Measurements from ENCODE around the gene CNFN. TPM values are rescaled to one million over a fixed set of nuclear protein-coding genes. Genes with fewer than 3 reads are reported as not detected.

CNFN gene
- total and polyA plus RNA-seq, 10 of the 15 experiments (the other 5 are each of a cell fraction or from before 2014, with no cell fraction given) = 0.60 TPM; not detected in 9

GRCh38 chr19:42412661-42413076 is 22.6 kb upstream of the CNFN start:
- FAIRE-seq (no peak), DNase-seq (ENCODE audit: low read depth, low spot score) (no peak), ATAC-seq (no peak)
- RAD21 ChIA-PET (ENCODE audit: unreplicated experiment) = no interaction called here
- no peak overlapping the region for H3K27ac ChIP-seq (ENCODE audit: control insufficient read depth, insufficient read depth)
- H3K9ac ChIP-seq (ENCODE audit: control insufficient read depth, insufficient read depth, low read length) = no peak overlapping the region
- no peak overlapping the region for H3K4me2 ChIP-seq (ENCODE audit: control insufficient read depth, insufficient read depth)
- in situ Hi-C loops (cut with MboI) = no loop called here
- H3K4me3 ChIP-seq = no peak overlapping the region
- peaks cover 0 to 3% of the 10 kb centered on the region in 2 experiments; a peak in 1 of 4 replicates for H3K36me3 ChIP-seq (ENCODE audit: control insufficient read depth in 2 of 2, insufficient read depth in 2 of 2, low read length in 1 of 2)
- CTCF ChIA-PET = interaction anchor here (0.9 to 1.2 kb wide), 2 partner anchors 16 to 22 kb away, joined by 3 read pairs; no protein-coding TSS in a partner anchor
- WGBS (ENCODE audit: insufficient coverage, insufficient replicate concordance, low lambda C conversion rate, missing lambda C conversion rate) = 55% methylated on average over 4 of the region's 4 CpGs
- no TSS peak for BruUV-seq (replicated peaks)
- no peaks in the 10 kb centered on the region for H3K27me3 ChIP-seq (replicated peaks in 1 of 2; ENCODE audit: control insufficient read depth in 2 of 2, insufficient read depth in 2 of 2, low read length in 1 of 2)
- no peaks in the 10 kb centered on the region for H4K20me1 ChIP-seq (ENCODE audit: control insufficient read depth, insufficient read depth)
- POLR2A ChIA-PET = interaction anchor here (0.6 kb wide), 1 partner anchor 57 kb away, joined by 3 read pairs; no protein-coding TSS in a partner anchor
- TF ChIP-seq, protein P1, sequence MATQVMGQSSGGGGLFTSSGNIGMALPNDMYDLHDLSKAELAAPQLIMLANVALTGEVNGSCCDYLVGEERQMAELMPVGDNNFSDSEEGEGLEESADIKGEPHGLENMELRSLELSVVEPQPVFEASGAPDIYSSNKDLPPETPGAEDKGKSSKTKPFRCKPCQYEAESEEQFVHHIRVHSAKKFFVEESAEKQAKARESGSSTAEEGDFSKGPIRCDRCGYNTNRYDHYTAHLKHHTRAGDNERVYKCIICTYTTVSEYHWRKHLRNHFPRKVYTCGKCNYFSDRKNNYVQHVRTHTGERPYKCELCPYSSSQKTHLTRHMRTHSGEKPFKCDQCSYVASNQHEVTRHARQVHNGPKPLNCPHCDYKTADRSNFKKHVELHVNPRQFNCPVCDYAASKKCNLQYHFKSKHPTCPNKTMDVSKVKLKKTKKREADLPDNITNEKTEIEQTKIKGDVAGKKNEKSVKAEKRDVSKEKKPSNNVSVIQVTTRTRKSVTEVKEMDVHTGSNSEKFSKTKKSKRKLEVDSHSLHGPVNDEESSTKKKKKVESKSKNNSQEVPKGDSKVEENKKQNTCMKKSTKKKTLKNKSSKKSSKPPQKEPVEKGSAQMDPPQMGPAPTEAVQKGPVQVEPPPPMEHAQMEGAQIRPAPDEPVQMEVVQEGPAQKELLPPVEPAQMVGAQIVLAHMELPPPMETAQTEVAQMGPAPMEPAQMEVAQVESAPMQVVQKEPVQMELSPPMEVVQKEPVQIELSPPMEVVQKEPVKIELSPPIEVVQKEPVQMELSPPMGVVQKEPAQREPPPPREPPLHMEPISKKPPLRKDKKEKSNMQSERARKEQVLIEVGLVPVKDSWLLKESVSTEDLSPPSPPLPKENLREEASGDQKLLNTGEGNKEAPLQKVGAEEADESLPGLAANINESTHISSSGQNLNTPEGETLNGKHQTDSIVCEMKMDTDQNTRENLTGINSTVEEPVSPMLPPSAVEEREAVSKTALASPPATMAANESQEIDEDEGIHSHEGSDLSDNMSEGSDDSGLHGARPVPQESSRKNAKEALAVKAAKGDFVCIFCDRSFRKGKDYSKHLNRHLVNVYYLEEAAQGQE (IDR thresholded peaks at IDR 0.05; ENCODE audit: low read depth, low read length) = no peak
- no peak for TF ChIP-seq TBL1XR1 (IDR thresholded peaks at IDR 0.05; ENCODE audit: low read depth, low read length)
- TF ChIP-seq NR2C2 (IDR thresholded peaks at IDR 0.05; ENCODE audit: borderline replicate concordance, control insufficient read depth, insufficient read length, low read depth) = no peak
- TF ChIP-seq DPF2 (IDR thresholded peaks at IDR 0.05) = no peak
- no peak for TF ChIP-seq SKIL (IDR thresholded peaks at IDR 0.05; ENCODE audit: low read depth, poor library complexity, severe bottlenecking)
- no peak for TF ChIP-seq POU2F2 (IDR thresholded peaks at IDR 0.05; ENCODE audit: borderline replicate concordance, low read depth, low read length)
- TF ChIP-seq, protein P2, sequence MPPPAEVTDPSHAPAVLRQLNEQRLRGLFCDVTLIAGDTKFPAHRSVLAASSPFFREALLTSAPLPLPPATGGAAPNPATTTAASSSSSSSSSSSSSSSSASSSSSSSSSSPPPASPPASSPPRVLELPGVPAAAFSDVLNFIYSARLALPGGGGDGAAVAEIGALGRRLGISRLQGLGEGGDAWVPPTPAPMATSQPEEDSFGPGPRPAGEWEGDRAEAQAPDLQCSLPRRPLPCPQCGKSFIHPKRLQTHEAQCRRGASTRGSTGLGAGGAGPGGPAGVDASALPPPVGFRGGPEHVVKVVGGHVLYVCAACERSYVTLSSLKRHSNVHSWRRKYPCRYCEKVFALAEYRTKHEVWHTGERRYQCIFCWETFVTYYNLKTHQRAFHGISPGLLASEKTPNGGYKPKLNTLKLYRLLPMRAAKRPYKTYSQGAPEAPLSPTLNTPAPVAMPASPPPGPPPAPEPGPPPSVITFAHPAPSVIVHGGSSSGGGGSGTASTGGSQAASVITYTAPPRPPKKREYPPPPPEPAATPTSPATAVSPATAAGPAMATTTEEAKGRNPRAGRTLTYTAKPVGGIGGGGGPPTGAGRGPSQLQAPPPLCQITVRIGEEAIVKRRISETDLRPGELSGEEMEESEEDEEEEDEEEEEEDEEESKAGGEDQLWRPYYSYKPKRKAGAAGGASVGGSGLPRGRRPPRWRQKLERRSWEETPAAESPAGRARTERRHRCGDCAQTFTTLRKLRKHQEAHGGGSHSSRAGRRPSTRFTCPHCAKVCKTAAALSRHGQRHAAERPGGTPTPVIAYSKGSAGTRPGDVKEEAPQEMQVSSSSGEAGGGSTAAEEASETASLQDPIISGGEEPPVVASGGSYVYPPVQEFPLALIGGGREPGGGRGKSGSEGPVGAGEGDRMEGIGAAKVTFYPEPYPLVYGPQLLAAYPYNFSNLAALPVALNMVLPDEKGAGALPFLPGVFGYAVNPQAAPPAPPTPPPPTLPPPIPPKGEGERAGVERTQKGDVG (CRISPR knock-in tag; IDR thresholded peaks at IDR 0.05) = no peak
- SMC1A ChIA-PET (ENCODE audit: uncharacterized antibody, unreplicated experiment) = interaction anchor here (1.1 kb wide), 1 partner anchor 112 kb away, joined by 3 read pairs; no protein-coding TSS in a partner anchor
- intact Hi-C loops (cut with micrococcal nuclease; ENCODE audit: unreplicated experiment) = no loop called here
- no peaks in the 10 kb centered on the region for H3K79me2 ChIP-seq (ENCODE audit: control insufficient read depth, insufficient read depth, low read length)
- H3K4me1 ChIP-seq (ENCODE audit: control insufficient read depth, insufficient read depth, low read length) = no peaks in the 10 kb centered on the region
- H3K9me3 ChIP-seq (replicated peaks; ENCODE audit: control insufficient read depth, insufficient read depth, low read length) = no peaks in the 10 kb centered on the region
- H2AFZ ChIP-seq (ENCODE audit: control insufficient read depth, low read depth, low read length) = no peak overlapping the region

All from GM12878 (cell line).